HEK293 (cell line): ENCODE measurements around the gene YWHAG.

Experiments used
- CTCF ChIP-seq: fragments of 450-650 bp; formaldehyde crosslinking; IDR thresholded peaks from 2 replicates; pipeline ENCODE4 v1.5.1; 2016; ENCODE audit warnings: missing biosample characterization, missing genetic modification characterization
- PRDM1 ChIP-seq: fragments of 450-650 bp; formaldehyde crosslinking; IDR thresholded peaks from 2 replicates; pipeline ENCODE4; 2016; ENCODE audit warnings: missing biosample characterization, missing genetic modification characterization
- PRDM10 ChIP-seq: fragments of 450-650 bp; formaldehyde crosslinking; IDR thresholded peaks from 2 replicates; pipeline ENCODE4 v1.5.1; 2016; ENCODE audit warnings: missing biosample characterization, missing genetic modification characterization
- SALL2 ChIP-seq: fragments of 450-650 bp; formaldehyde crosslinking; IDR thresholded peaks from 2 replicates; pipeline ENCODE4 v1.5.0; 2017; ENCODE audit warnings: missing biosample characterization, mild to moderate bottlenecking, missing genetic modification characterization, borderline replicate concordance
- SETDB1 ChIP-seq: IDR thresholded peaks from one replicate; pipeline ENCODE4 v1.6.1; 2017; ENCODE audit warnings: mild to moderate bottlenecking, low read length, moderate library complexity, mixed read lengths; ENCODE audit not compliant: insufficient read length
- TCF7L2 ChIP-seq: IDR thresholded peaks from 2 replicates; pipeline ENCODE4 v1.6.1; 2011; ENCODE audit warnings: low read depth, mild to moderate bottlenecking, inconsistent platforms, low read length, moderate library complexity, borderline replicate concordance
- ZBTB26 ChIP-seq: fragments of 450-650 bp; formaldehyde crosslinking; optimal IDR thresholded peaks from 2 replicates; pipeline ENCODE3; 2016; ENCODE audit warnings: missing biosample characterization, mild to moderate bottlenecking, missing genetic modification characterization
- ZFP37 ChIP-seq: fragments of 450-650 bp; formaldehyde crosslinking; IDR thresholded peaks from 2 replicates; pipeline ENCODE4 v1.5.1; 2016; ENCODE audit warnings: missing biosample characterization, missing genetic modification characterization
- ZNF10 ChIP-seq: fragments of 450-650 bp; formaldehyde crosslinking; IDR thresholded peaks from 2 replicates; pipeline ENCODE4 v1.5.1; 2017; ENCODE audit warnings: missing biosample characterization, missing genetic modification characterization
- ZNF140 ChIP-seq: fragments of 450-650 bp; formaldehyde crosslinking; IDR thresholded peaks from 2 replicates; pipeline ENCODE4 v1.5.1; 2016; ENCODE audit warnings: missing biosample characterization, missing genetic modification characterization
- ZNF335 ChIP-seq: fragments of 450-650 bp; formaldehyde crosslinking; conservative IDR thresholded peaks from 2 replicates; pipeline ENCODE4 v1.5.1; 2016; ENCODE audit warnings: missing biosample characterization, missing genetic modification characterization
- ZNF398 ChIP-seq: fragments of 450-650 bp; formaldehyde crosslinking; IDR thresholded peaks from 2 replicates; pipeline ENCODE4 v1.5.1; 2017; ENCODE audit warnings: missing biosample characterization, missing genetic modification characterization
- ZNF580 ChIP-seq: fragments of 450-650 bp; formaldehyde crosslinking; IDR thresholded peaks from 2 replicates; pipeline ENCODE4 v1.5.1; 2016; ENCODE audit warnings: missing biosample characterization, missing genetic modification characterization

GRCh38 chr7:76332078-76332477 lies 26.7 kb downstream of the YWHAG start:
- no peak for TF ChIP-seq CTCF (tag by site-specific recombination)
- TF ChIP-seq ZNF335: no peak
- no peak for TF ChIP-seq PRDM10 (tag by site-specific recombination)
- TF ChIP-seq ZBTB26 (tag by site-specific recombination): no peak
- TF ChIP-seq SETDB1: no peak
- TF ChIP-seq ZNF580 (tag by site-specific recombination): no peak
- TF ChIP-seq ZNF10 (tag by site-specific recombination): no peak
- no peak for TF ChIP-seq PRDM1
- TF ChIP-seq TCF7L2: no peak
- TF ChIP-seq ZNF140: no peak
- no peak for TF ChIP-seq ZNF398 (tag by site-specific recombination)
- no peak for TF ChIP-seq ZFP37 (tag by site-specific recombination)
- no peak for TF ChIP-seq SALL2 (tag by site-specific recombination)
